RKO (cell line): ENCODE data around the gene LRRFIP1.

Experiments
- DNase-seq: peaks from one replicate; pipeline ENCODE4 v3.0.0-alpha.2; 2016; ENCODE audit warnings: low spot score

Gene LRRFIP1

GRCh38 chr2:237724811-237725478 is 97.6 kb downstream of the LRRFIP1 start:
- no peak for DNase-seq

- no peak for DNase-seq
Measured at GRCh38 chr2:237725661-237726060, 98.3 kb downstream of the LRRFIP1 start.

GRCh38 chr2:237726401-237726830 is 99.0 kb downstream of the LRRFIP1 start:
- DNase-seq: no peak

GRCh38 chr2:237727363-237727762 is 100.0 kb downstream of the LRRFIP1 start:
- peak; percentile 46 for DNase-seq

GRCh38 chr2:237729681-237730475 is 102.5 kb downstream of the LRRFIP1 start:
- DNase-seq: no peak

GRCh38 chr2:237731663-237732062 is 104.3 kb downstream of the LRRFIP1 start:
- DNase-seq: peak; percentile 67

- DNase-seq: no peak
Measured at GRCh38 chr2:237732070-237732469, 104.7 kb downstream of the LRRFIP1 start.

GRCh38 chr2:237732790-237733381 is 105.5 kb downstream of the LRRFIP1 start:
- DNase-seq: no peak

- no peak for DNase-seq
Measured at GRCh38 chr2:237733677-237734300, 106.4 kb downstream of the LRRFIP1 start.

GRCh38 chr2:237734905-237735623 is 107.7 kb downstream of the LRRFIP1 start:
- no peak for DNase-seq

GRCh38 chr2:237735798-237736197 is 108.4 kb downstream of the LRRFIP1 start:
- DNase-seq: no peak

GRCh38 chr2:237736783-237737182 is 109.4 kb downstream of the LRRFIP1 start:
- DNase-seq: no peak

- no peak for DNase-seq
Measured at GRCh38 chr2:237737196-237737865, 109.9 kb downstream of the LRRFIP1 start.

GRCh38 chr2:237738255-237738654 is 110.9 kb downstream of the LRRFIP1 start:
- no peak for DNase-seq

- no peak for DNase-seq
Measured at GRCh38 chr2:237739101-237739500, 111.7 kb downstream of the LRRFIP1 start.

- DNase-seq: no peak
Measured at GRCh38 chr2:237742191-237742590, 114.8 kb downstream of the LRRFIP1 start.

- DNase-seq: no peak
Measured at GRCh38 chr2:237742614-237743013, 115.2 kb downstream of the LRRFIP1 start.

GRCh38 chr2:237743024-237743423 is 115.6 kb downstream of the LRRFIP1 start:
- no peak for DNase-seq

- no peak for DNase-seq
Measured at GRCh38 chr2:237743561-237744269, 116.3 kb downstream of the LRRFIP1 start.

GRCh38 chr2:237744270-237744612 is 116.9 kb downstream of the LRRFIP1 start:
- no peak for DNase-seq
